Amniotic epithelial cell (primary cell): ENCODE measurements around the gene HOXD11.

Experiments used
- DNase-seq: peaks from one replicate; pipeline ENCODE4 v3.0.0-alpha.2; 2010; ENCODE audit warnings: low read depth

The HOXD11 gene

GRCh38 chr2:176149481-176149938 is 42.4 kb downstream of the HOXD11 start:
- no peak for DNase-seq

DNA sequence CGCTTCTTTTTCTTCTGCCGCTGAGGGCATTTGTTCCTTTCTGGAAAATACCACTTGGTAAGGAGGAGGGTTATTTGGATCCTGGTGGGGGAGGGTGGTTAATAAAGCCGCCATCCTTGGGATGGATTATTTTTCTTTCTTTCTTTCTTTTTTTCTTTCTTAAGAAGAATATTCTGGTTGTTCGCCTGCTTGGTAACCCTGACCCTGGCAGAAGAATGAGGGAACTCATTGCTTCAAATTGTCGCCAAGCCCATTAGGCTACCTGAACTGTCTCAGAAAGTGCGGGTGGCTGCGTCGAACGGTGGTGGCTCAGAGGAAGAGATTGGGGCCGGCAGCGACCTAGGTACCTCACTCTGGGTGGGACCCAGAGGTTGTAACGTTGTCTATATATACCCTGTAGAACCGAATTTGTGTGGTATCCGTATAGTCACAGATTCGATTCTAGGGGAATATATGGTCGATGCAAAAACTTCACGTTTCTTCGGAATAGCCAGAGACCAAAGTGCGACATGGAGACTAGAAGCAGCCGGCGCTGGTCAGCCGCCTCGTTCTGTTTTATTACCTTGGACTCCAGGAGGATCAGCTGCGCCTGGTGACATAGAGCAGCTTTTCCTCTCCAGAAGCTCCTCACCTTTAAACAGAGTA is 43.0 kb downstream of the HOXD11 start:
- no peak for DNase-seq

DNA sequence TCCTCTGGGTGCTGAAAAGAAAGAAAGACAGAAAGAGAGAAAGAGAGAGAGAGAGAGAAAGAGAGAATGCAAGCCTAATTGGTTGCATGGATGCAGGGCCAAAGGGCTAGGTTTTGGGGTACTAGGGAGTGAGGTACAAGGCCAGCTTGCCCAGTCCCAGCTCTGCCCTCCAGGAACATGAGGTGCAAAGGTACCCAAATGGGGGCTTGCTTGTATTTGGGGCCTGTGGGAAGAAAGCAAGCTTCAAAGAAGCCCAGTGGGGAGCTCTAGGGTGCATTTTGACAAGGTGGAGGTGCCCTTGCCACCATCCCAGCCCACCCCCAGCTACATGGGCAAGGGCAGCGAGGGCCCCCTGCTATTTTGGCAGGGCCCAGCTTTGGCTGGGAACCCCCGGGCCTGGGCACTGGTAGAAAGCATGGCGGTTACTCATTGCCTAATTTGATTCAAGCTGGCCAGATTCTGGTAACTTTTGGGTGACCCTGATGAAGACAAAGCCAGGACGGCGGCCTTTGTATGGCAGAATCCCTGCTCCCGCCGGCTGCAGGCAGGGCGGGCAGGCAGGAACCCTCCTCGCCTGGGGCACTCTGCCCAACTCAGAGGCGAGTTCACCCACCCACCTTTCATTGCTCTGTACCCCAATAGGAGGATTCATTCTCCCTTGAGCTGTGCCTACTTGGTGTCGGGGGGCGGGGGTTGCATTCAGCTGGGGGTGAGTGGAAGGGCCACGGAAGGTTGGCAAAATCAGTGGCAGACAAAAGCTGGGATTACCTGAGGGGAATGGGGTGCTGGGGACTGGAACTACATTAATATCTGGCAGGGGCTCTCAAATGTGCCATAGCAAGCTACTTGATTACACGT is 43.7 kb downstream of the HOXD11 start:
- no peak for DNase-seq

- DNase-seq = no peak
Observed at GRCh38 chr2:176151442-176152287, 44.6 kb downstream of the HOXD11 start, which contains the start of gene HOXD4. Gene HOXD4, plus strand, starts transcription at chr2:176151550. Its CDS starts 84 bp downstream, at chr2:176151634.

DNA sequence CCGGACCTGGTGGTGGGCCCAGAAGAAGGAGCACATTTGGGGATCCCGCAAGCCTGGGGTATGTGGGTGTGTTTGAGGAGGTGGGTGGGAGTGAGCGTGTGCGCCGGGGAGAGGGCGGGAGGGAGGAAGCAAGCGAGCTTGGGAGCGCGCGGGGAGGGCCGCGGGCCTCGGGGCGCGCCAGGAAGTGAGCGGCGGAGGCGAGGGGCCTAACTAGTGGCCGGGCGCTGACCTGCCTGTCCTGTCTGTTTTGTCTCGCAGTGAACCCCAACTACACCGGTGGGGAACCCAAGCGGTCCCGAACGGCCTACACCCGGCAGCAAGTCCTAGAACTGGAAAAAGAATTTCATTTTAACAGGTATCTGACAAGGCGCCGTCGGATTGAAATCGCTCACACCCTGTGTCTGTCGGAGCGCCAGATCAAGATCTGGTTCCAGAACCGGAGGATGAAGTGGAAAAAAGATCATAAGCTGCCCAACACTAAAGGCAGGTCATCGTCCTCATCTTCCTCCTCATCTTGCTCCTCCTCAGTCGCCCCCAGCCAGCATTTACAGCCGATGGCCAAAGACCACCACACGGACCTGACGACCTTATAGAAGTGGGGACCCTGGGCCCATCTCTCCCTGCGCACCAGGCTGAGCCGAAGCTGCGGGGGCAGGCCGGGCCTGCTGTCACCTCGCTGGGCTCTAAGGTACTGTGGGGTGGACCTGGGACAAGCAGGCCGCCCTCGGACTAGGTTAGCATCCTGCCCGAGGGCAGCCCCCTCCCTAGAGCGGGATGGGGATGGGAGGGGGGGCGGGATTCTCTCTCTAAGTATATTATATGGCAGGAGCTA is 45.5 kb downstream of the HOXD11 start:
- no peak for DNase-seq

GRCh38 chr2:176154576-176155252 is 47.6 kb downstream of the HOXD11 start:
- no peak for DNase-seq

GRCh38 chr2:176155356-176156044 is 48.4 kb downstream of the HOXD11 start:
- DNase-seq = no peak

- no peak for DNase-seq
Observed at GRCh38 chr2:176156301-176156806, 49.3 kb downstream of the HOXD11 start.

DNA sequence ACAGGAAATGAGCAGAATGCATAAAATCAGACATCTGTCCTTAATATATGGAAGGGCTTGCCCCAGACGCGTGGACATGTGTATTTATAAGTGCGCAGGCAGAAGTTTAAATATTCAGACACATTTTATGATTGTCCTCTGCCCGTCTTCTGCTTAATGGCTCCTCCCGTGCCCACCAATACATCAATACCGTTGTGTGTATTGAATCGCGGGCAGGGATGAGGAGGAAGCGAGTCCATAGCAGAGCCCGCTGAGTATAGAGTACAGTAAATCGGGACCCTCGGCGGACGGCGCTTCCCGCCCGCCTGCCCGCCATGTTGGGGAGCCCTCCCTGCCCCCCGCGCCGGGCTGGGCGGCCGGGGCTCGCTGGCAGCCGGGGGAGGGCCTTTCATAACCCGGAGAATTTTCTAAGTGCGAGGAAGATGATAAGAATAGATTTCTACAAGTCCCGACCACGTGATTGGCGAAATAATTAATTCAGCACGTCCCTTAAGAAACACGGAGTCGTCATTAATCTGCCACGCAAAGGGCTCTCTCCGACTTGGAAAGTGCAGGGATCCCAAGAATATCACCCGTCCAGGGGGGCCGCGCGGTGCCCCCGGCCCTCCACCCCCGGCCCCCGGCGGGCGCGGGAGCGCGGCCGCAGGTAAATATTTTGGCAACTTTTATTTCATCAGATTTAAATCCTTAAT is 49.9 kb downstream of the HOXD11 start, which contains the start of gene HOXD3:
HOXD3 (plus strand) TSS at position 501 of the 692 bp plus-strand sequence. CDS start 11,808 bp downstream, outside the sequence.
- DNase-seq = no peak

- no peak for DNase-seq
Observed at GRCh38 chr2:176157499-176158185, 50.6 kb downstream of the HOXD11 start.

GRCh38 chr2:176158186-176158591 is 51.1 kb downstream of the HOXD11 start:
- no peak for DNase-seq

- DNase-seq = no peak
Observed at GRCh38 chr2:176158855-176159662, 52.0 kb downstream of the HOXD11 start.
